Suprapubic skin (tissue), 4 donors: ENCODE data around the gene HDLBP.

ENCODE experiments used
- CTCF ChIP-seq, 2 donors: fragments of 200-600 bp in 1 of 2; fragments of 450-650 bp in 1 of 2; sonication (generic) in 1 of 2; IDR thresholded peaks; one replicate each; pipeline ENCODE4 v1.5.1; 2016 to 2019; ENCODE audit warnings: antibody characterized with exemption in 2 of 2, mild to moderate bottlenecking in 1 of 2, moderate library complexity in 1 of 2
- EP300 ChIP-seq: sonication (generic); formaldehyde crosslinking; IDR thresholded peaks from one replicate; pipeline ENCODE4 v1.6.1; 2017; ENCODE audit warnings: antibody characterized with exemption
- POLR2A ChIP-seq, 2 donors: fragments of 450-650 bp; IDR thresholded peaks; one replicate each; pipeline ENCODE4 v1.6.1; 2017; ENCODE audit warnings: antibody characterized with exemption in 2 of 2, mild to moderate bottlenecking in 2 of 2, moderate library complexity in 2 of 2
- POLR2AphosphoS5 ChIP-seq, 3 donors: sonication (generic); formaldehyde crosslinking; IDR thresholded peaks; one replicate each; pipeline ENCODE4 v1.6.1; 2017; ENCODE audit warnings: antibody characterized with exemption in 3 of 3

DNA sequence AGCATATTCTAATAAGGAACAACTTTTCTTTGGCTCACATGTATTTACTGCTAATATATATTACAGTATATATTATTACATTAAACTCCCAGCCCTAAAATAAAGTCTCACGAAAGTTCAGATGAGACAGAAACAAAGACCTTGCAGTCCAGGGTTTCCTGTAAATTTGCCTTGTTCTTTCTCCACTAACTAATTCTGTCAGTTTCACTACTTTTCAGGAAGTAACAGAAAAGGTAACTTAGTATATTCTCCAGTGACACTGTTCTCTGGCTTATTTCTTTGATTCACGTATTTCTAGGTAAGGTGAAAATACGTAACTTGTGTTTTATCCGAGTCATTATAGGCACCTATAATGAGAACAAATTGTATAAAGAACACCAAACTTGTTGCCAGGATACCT is 35.2 kb downstream of the HDLBP start:
- TF ChIP-seq CTCF (IDR thresholded peaks at IDR 0.05) (no peak), POLR2AphosphoS5 (IDR thresholded peaks at IDR 0.05) (no peak), POLR2A (IDR thresholded peaks at IDR 0.05) (no peak), EP300 (no peak)
